ENCODE data around the gene TMEM14A.
A peak's percentile ranks its signal among the peaks of the same experiment; 100 is the strongest.
"Not testable (repeated sequence)": the region's sequence is repeated elsewhere in the genome, so short reads cannot be mapped to it uniquely, and the experiment has no call there.

Gene TMEM14A

DNA sequence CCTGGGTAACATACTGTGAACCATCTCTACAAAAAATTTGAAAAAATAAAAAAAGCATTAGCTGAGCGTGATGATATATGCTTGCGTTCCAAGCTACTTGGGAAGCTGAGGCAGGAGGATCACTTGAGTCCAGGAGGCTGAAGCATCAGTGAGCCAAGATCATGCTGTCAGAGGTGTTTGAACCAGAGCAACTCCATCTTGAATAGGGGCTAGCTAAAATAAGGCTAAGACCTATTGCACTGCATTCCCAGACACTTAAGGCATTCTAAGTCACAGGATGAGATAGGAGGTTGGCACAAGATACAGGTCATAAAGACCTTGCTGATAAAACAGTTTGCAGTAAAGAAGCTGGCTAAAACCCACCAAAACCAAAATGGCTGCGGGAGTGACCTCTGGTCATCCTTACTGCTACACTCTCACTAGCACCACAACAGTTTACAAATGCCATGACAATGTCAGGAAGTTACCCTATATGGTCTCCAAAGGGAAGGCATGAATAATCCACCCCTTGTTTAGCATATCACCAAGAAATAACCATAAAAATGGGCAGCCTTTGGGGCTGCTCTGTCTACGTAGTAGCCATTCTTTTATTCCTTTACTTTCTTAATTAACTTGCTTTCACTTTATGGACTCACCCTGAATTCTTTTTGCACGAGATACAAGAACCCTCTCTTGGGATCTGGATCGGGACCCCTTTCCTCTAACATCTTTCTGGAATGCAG, 34.0 kb downstream of the TMEM14A start:
- not testable (repeated sequence) for DNase-seq

DNA sequence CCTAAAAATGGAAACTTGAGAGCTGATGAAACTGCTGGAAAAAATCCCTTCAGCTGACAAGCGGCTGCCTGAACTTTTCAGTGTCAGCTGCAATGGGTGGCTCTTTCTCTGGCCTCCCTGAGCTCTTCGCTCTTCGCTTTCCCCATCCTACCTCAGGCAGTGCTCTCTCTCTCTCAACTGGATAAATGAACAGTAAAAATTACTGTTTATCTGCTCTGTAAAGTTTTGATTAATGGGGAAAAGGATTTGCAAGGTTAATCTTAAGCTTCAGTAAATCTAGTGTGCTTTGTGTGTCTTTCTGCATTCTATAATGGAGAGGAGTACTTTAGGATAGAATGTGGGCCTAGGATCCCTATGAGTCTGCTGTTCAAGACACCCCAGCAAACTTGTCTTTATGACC, 35.1 kb downstream of the TMEM14A start:
- no peak for DNase-seq

DNA sequence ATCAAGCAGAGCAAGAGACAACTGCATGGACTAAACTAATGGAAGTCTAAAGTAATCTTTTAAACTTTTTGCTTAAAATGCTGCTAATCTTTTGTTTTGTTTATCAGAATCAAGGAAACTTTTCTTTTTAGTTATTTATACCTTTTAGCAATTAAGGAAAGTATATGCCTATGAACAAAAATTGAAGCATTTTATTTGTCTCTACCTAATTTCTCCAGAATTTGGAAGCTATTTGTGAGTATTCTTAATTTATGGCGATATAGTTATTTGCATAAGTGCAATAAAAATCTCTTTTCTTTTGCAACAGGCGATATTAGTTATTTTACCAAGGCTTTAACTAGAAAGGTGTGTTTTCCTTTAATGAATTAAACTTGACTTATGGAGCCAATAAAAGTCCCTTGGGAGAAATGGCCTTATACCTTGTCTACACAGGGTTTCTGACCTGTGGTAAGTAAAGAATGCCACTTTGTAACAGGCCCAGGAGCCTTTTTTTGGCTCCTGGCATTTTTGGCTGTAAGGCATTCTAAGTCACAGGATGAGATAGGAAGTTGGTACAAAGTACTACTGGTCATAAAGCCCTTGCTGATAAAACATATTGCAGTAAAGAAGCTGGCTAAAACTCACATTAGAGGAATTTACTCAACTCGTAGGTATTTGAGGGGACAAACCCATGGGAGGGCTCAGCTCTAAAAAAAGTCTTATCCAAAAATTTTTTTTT, 37.2 kb downstream of the TMEM14A start:
- no peak for DNase-seq

DNA sequence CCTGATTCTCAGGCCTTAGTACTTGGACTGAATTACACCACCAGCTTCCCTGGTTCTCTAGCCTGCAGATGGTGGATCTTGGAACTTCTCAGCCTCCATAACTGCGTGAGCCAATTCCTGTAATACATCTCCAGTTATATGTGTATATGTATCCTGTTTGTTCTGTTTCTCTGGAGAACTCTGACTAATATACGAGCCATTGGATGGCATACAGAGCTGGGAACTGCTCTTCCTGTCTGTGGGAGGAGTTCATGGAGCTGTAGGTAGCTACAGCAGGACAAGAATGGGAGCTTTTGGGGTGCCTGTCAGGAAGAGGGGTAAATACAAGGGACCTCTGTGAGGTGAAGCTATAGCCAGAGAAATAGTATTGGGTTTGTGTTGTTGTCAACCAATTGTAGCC, 41.2 kb downstream of the TMEM14A start:
- DNase-seq = no peak

DNA sequence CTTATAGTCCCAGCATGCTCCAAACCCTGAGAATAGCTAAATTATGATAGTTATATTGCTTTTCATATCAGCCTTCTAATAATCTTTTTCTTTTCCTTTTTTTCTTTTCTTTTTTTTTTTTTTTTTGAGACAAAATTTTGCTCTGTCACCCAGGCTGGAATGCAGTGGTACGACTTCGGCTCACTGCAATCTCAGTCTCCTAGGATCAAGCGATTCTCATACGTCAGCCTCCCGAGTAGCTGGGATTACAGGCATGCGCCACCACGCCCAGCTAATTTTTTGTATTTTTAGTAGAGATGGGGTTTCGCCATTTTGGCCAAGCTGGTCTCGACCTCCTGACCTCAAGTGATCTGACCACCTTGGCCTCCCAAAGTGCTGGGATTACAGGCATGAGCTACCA, 43.8 kb downstream of the TMEM14A start:
- not testable (repeated sequence) for DNase-seq

DNA sequence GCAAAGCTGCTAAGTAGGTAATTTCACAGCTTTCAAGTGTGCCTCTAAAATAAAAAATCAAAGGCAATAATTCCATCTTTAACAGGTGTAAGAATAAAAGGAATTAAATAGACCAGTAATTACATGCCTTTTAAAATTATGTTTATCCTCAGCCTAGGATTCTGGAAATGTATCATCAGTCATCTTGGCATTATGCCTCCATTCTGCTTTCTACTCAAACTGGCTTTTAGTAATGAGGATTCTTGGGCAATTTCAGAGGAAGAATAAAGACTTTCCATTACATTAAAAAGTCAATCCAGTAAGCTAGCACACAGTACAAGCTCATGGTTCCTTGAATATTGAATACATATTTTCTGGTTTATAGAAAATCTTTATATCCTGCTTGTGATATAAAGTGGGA, 47.6 kb downstream of the TMEM14A start:
- no peak for DNase-seq

DNA sequence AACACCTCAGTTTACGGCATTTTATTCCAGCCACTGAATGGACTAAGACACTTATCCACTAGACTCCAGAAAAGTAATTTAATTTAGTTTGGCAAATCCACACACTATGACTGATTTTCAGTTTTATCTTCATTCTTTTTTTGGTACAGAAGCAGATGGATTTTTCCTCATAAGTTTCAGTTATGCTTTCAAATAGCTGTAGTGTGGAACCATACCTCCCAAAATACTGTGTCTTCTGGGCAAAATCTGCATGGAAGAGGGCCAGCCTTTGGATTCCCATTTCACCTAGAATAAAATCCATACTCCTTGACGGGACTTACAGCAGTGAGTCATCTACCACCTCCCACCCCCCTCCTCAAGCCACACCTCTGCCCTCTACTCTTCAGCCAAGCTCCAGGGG, 49.4 kb downstream of the TMEM14A start:
- DNase-seq = no peak

DNA sequence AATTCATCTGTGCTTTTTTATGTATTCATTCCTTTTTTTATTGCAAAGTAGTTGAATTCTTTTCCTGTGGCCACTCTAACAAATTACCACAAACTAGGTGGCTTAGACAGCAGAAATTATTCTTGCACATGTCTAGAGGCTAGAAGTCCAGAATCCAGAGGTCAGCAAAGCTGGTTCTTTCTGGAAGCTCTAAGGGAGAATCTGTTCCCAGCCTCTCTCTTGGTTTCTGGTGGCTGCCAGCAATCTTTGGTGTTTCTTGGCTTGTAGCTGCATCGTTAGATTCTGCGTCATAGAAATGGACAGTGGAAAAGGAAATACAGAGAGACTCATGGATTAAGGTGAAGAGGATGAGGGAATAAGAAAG, 53.1 kb downstream of the TMEM14A start:
- DNase-seq = no peak

DNA sequence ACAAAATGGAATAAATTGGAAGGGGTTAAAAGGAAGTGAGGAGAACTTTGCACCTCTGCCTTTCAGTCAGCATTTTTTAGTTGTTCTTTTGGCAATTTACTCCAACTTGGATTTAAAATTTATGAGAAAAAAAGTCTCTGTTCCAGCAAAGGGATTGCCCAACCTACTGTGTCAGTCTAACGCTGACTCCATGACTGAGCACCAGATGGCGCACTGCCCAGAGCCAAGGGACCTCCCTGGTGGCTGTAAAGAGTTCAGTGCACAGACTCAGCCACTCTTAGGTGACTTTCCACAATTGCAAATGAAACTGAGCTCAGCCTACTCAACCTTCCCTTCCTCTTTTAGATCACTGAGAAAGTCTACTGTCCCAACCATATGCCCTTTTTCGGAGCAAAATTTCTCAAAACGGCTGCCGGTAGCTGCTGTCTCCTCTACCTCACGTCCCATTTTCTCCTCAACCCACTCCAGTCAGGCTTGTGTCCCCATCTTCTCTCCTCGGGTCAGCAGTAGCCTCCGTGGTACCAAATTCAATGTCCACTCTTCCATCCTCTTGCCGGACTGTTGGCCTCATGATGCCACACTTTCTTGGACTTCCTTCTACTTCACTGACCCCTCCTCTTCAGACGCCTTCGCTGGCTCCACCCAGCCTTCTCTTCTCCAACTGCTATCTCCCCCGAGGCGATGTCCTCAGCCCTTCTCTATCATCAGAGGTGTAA, 53.7 kb downstream of the TMEM14A start:
- DNase-seq = peak; percentile 72

DNA sequence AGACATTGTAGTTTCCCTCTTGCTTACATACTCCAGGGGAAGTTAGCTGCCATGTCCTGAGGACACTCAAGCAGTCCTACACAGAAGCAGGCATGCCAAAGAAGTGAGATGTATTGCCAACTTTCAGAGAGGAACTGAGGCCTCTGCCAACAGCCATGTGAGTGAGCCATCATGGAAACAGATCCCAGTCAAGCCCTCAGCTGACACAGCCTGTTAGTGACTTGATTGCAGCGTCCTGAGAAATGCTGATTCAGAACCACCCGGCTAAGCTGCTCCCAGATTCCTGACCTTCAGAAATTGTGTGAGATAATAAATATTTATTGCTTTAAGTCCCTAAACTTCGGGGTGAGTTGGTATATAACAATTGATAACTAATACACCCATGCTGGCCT, 54.2 kb downstream of the TMEM14A start:
- no peak for DNase-seq

DNA sequence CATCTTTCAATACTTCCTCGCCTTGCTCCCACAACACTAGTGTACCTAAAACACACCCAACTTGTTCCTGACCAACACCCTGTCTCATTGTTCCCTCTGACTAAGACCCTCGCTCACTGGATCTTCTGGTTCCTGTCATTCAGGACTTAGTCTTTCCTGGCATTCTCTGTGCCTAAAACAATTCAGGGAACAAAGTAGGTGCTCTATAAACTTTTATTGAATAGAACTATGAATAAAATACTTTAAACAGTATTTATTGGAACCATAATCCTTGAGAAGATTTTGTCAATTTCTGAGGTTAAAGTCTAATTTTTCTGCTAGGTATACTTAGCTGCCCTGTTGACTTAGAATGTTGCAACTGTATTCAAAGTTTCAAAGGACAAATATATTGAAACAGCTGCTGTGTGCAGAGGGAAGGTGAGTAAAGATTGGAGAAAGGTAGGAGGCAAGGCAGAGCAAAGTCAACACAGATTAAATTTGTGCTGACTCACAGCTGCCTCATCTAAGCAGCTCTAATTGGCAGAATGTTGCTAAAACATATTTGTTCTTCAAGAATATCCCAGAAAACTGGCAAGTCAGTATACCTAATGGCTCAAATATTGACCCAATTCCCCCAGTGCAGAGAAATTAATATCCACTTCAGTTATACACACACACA, 54.8 kb downstream of the TMEM14A start:
- no peak for DNase-seq

DNA sequence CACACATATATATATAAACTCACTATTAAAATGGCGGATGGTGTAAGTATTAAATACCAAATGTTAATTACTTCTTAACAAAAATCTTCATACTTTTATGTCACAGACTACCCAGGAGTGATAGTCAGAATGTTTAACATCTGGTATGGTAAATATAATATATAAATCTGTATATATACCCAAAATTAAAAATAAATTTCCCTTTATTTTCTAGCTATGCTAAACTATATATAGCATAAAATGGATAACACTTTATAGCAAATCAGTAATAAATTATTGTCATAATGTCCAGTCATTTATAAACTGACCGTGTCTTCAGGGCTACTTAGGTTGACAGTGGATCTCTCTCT, 55.3 kb downstream of the TMEM14A start:
- DNase-seq = no peak

DNA sequence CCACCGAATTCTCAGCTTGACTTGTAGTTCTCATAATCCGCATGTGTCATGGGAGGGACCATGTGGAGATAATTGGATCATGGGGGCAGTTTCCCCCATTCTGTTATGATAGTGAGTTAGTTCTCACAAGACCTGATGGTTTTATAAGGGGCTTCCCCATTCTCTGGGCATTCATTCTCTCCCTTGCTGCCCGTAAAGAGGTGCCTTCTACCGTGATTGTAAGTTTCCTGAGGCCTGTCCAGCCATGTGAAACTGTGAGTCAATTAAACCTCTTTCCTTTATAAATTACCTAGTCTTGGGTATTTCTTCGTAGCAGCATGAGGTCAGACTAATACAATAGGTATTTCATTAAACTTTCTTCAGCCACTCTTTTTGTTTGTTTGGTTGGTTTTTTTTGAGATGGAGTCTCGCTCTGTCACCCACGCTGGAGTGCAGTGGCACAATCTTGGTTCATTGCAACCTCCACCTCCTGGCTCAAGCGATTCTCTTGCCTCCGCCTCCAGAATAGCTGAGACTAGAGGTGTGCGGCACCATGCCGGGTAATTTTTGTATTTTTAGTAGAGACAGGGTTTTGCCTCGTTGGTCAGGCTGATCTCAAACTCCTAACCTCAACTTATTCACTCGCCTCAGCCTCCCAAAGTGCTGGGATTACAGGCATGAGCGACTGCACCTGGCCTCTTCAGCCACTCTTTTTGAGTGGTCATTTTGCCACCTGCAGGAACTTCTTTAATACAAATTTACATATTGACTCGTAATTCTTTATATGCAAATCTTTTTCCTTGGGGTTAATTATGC, 56.0 kb downstream of the TMEM14A start:
- DNase-seq = no peak

DNA sequence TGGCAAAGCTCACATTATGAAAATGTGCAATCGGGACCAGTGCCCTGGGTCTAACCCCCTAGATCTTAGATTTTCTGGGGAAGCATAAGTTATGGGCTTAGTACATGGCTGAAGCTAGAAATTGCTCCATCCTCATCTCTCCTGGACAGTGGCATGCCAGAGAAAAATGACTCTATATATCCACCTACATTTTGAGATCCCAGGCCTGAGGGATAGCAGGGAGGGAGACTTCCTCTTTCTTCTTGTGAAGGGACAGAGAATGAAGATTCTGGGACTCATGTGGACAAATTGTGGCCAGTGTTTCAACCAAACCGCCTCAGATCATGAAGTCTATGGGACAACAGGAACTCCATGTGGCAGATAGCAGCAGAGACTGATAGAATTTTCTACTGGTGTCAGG, 57.0 kb downstream of the TMEM14A start:
- no peak for DNase-seq

DNA sequence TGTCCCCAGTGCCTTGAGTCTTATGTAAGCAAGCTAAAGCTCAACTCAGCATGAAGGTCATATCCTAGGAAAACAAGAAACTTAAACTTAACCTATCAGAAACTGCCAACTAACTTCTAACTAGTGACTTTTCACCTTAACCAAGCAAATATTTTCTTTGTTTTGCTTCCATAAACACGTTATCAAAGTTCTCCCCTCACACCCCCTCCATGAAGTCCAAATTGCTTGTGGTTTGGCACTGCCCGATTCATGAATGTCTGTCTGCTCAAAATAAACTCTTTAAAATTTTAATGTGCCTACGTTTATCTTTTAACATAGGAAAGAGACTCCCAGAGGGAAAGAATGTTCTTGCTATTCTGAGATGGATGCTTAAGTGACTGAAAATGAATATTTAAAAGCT, 57.5 kb downstream of the TMEM14A start:
- no peak for DNase-seq

DNA sequence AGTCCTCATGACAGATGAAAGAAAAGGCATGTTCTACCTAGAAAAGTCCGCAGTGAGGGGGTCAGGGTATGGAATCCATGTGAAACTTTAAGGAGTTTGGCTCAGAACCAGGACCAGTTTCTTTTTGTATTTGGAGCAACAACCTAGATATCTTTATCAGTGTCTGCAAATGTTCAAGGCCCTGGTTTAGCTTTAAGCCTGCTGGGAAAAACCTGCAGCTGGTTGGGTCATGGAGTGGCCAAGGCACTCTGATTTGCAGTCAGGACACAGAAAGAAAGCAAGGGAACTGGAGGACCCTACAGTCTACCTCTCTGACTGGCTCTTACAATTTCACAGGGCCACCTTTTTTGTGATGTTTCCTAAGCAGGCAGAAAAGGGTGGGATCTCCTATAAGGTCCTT, 58.7 kb downstream of the TMEM14A start:
- DNase-seq = no peak

DNA sequence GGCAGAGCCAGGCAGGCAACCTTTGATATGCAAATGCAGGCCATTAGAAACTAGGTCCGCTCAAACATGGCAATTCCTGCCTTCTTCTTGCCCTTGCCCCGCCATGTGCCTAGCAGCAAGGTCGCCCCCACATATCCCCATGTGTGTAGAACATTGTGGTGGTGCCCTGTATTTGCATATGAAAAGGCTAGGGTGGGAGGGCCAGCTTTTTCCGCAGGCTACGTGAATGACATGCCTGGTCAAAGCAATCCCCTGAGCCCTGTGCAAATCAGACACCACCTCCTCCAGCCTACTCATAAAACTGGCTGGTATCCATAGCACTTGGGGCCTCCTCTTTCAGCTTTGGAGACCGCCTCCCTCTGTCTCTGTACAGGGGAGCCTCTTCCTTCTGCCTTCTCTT, 60.8 kb downstream of the TMEM14A start:
- DNase-seq = no peak

DNA sequence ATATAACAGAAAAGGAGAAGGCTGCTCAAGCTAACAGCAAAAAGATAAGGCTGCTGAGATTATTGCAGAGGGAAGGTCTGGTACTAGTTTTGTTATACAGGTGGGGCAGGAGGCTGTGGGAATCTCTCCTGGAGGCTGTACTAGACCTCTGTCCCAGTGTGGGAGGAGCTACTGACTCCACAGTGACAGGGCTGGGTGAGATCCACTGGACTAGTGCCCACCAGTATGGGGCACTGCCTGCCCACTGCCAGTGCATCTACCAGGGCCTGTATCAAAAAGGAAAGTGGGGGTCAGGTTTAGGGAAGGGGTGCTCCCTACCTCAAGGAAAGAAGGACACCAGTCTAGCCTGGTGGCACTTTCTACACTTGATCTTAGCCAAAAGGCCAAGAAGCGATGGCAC, 62.3 kb downstream of the TMEM14A start:
- no peak for DNase-seq

DNA sequence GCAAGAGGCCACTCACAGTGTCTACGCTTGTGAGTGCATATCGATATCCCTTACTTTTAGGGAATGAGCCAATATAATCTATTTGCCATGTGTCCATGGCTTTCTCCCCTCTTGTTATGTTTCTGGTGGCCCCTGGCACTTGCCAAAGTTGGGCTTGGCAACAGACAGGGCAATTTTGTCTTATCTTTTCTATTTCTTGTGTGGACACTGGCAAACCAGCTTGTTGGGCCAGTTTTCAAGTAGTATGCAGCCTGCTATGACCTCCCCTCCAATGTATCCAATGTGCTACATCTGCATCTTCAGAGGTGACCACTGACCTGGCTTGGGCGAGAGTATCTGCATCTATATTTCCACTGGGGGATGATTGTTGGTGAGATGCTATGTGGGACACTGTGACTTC, 63.2 kb downstream of the TMEM14A start:
- no peak for DNase-seq

DNA sequence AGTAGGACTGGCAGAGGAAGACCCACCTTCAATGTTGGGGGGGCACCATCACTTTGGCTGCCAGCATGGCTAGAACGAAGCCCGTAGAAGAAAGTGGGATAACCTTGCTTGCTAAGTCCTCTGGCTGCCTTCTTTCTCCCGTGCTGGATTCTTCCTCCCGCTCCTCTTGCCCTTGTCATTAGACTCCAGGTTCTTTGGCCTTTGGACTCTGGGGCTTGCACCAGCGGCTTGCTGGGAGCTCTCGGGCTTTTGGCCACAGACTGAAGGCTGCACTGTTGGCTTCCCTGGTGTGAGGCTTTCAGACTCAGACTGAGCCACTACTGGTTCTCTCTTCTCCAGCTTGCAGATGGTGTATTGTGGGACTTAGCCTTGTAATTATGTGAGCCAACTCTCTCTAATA, 64.2 kb downstream of the TMEM14A start:
- DNase-seq = no peak

DNA sequence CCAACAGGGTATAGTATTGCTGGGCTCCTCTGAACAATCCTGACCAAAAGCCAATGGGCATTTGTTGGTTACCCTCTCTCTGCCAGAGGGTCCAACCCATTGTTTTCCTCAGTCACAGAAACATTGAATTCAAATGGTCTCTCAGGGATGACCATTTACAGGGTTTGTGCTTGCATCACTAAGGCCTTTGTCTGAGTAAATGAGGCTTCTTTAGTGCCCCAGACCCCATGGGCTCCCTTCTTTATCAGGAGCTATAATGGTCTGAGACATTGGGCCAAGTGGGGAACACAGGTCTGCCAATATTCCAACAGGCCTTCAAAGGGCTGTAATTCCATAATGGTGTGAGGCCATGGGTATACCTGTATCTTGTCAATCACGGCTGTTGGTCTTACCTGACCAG, 65.2 kb downstream of the TMEM14A start:
- DNase-seq = no peak
